Measurements from ENCODE around the gene SLC25A47.
"Not testable (repeated sequence)": the region's sequence is repeated elsewhere in the genome, so short reads cannot be mapped to it uniquely, and the experiment has no call there.

Gene SLC25A47

DNA sequence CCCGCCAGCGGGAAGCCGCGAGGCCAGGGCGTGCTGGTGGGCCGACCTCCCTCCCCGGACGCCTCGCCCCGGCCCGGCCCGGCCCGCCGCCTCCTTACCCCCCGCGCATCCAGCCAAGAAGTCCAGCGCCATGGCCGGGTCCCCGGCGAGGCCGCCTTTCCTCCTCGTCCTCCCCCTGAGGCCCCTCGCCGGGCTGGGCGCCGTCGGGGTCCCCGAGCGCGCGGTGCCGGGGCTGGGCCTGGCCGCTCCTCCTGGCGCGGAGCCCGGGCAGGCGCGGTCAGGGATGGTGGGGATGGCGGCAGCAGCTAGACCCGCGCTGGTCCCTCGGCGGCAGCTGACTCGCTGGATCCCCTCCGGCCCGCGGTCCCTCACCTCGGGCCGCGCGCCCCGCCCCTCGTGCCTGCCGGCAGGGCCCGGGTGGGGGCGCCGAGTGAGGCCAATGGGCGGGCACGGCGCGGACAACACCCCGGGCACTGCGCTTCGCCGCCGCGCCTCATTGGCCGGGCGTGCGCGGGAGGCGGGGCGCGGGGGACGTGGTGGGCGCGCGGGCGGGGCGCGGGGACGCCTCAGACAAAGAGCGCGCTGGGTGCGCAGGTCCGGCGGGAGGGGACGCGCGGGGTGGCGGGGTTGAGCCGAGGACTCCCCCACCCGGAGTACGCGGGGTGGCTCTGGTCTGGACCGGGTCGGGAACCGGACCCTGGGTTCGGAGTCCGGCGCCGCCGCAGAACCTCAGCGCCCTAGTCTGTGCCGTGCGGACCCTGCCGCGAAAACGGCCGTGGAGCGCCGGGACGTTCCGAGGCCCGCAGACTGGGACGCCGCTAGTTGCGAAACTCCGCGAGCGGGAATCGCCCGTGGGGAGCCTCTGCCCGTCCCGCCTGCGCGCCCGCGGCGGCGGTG lies 16.8 kb upstream of the SLC25A47 start, which contains the start of gene SLC25A29:
Gene SLC25A29 (minus strand): TSS at position 344 of the 897 bp plus-strand sequence. CDS start 212 bp downstream, at position 132.
- peak; percentile 79 for DNase-seq

DNA sequence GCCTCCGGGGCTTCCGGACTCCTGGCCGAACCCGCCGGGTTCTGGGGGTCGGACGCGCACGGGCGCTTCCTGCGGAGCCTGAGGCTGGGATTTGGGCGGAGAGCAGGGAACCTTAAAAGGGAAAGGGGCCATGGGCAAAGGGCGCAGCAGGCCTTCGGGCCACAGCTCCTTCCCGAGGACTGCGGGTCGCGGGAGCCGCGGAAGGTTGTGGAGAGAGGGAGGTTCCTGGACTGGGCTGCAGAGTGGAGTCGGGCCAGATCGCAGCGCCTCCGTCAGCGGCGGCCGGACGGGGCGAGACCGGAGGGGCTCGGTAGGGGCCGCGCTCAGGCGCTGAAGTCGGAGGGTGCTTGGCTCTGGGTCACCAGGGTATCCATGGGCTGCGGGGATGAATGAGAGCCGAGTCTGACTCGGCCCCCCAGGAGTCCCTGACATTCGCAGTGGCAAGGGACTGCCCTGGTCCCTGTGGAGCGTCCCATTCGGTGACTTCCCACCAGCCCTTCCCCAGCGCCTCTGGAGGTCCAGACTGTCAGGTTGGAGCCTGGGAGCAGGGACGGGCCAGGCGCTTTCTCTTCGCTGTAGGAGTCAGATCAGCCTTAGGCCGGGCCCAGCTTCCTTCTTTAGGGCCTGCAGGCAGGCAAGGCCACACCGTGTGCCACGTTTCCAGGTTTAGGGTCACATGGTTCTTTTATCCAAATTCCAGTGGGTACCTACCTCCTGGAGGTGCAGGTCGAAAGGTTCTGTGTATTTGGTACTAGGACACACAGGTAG lies 16.0 kb upstream of the SLC25A47 start:
- no peak for DNase-seq

GRCh38 chr14:100307766-100308426 lies 15.2 kb upstream of the SLC25A47 start:
- no peak for DNase-seq

GRCh38 chr14:100308427-100308792 lies 14.7 kb upstream of the SLC25A47 start:
- DNase-seq = not testable (repeated sequence)

DNA sequence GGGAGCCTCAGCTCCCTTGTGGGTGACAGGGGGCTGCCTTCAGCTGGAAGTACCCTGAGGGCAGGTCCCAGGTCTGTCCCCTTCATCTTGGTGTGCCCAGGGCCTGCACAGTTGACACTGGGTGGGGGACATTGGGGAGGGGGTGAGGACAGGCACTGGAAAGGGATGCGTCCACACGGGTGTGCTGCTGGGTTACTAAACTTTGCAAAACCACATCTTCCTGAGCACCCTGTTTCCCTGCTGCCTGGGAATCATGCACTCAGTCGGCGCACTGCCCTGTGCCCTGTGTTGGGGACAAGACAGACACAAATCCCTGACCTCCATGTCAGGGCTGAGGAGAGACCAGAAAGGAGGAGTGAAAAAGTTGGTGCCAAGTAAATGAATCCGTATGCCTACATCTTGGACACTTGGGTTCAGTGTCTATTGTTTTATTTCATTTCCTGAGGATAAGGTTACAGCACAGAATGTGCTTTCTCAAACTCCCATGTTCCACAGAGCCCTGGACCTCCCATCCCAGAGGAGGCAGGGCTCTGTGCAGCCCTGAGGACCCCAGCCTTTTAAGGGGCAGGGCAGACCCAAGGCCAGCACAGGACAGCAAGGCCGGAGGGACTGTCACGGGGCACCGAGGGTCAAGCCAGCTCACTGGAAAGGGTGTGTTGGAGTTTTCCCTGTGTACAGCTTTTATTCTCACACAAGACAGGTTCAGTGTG lies 14.0 kb upstream of the SLC25A47 start:
- no peak for DNase-seq

DNA sequence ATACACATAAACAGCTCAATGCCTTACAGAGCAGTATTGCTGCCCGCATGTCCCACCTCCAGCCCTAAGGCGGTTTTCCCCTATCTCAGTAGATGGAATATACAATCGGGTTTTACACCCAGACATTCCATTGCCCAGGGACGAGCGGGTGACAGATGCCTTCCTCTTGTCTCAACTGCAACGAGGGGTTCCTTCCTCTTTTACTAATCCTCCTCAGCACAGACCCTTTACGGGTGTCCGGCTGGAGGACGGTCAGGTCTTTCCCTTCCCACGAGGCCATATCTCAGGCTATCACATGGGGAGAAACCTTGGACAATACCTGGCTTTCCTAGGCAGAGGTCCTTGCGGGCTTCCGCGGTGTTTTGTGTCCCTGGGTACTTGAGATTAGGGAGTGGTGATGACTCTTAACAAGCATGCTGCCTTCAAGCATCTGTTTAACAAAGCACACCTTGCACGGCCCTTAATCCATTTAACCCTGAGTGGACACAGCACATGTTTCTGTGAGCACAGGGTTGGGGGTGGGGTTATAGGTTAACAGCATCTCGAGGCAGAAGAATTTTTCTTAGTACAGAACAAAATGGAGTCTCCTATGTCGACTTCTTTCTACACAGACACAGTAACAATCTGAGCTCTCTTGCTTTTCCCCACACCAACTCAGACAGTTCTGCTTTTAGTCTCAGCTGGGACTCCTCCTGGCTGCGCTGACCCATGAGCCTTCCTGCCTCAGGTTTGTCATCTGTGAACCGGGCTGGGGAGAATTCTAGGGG lies 10.8 kb upstream of the SLC25A47 start:
- not testable (repeated sequence) for DNase-seq

DNA sequence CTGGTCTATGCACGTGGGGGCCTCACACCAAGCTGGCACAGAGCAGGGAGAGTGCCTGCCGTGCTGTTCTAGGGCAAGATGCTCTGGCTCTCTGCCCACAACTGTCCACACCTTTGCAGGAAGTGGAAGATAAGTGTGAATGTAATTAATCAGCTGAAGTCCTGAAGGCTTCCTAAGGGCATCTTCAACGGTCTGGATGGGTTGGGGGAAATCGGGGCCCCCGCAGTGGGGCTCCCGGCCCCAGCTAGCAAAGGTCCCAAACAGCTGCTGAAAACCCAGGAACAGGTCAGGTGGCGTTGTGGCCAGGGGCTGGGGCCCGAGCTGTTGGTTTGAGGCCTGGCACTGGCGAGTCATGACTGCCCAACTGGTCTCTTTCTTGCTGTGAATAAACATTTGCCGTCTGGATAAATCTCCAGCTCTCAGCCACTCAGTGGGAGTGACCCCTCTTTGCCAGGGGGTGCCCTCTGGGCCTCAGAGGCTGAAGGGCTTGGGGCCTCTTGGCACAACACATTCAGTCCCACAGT lies 10.2 kb upstream of the SLC25A47 start:
- DNase-seq = no peak

DNA sequence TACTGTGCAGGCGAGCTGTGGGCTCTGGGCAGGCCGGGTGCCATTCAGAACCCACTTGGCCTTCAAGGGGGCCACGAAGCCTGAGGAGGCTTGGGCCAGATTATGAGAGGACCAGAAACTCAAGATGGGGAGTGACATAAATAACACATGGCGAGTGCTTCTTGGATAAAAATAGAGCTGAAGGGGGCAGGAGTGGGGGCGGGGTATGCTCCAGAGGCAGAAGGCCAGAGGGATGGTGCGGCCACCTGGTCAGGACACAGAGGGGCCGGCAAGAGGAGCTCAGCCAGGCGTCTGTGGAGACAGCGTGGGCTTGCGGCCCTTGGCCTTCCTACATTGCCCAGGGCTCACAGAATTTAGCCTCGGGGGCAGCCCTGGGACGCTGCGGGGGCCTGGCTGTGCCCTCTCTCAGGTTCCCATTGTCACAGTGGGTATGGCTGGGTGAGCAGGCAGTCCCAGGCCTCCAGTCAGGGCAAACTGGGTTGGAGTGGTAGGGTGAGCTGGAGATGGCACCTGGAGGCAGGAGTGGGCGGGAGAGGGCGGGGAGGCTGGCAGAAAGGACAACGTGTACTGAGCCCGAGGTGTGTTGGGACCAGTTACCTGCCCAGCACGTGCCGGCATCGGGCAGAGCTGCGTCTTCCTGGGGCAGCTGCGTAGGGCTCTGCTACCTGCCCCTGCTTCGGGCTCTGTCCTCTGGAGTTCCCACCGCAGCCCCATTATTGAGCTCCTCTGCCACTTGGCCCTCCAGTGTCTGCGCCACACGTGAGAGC lies 9.5 kb upstream of the SLC25A47 start:
- DNase-seq = no peak

- no peak for DNase-seq
Observed at GRCh38 chr14:100314724-100315123, 8.4 kb upstream of the SLC25A47 start.

DNA sequence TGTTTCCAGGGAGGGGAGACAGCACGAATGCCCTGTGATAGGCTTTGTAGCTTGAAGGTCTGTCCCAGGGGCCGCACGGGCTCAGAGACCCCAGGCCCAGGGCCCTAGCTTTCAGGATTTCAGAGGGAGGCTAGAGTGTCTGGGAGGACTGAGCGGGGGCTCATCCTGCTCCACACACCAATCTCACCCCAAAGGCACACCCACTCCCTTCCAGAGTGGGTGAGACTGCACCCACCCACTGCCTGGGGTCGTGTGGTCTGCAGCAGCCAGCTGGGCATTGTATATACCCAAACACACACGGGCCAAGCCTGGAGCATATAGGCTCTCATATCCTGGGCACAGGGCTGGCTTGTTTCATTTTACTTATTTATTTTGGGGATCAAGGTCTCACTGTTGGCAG lies 5.8 kb upstream of the SLC25A47 start:
- DNase-seq = no peak

GRCh38 chr14:100317912-100318808 lies 5.0 kb upstream of the SLC25A47 start:
- DNase-seq = peak; percentile 75

DNA sequence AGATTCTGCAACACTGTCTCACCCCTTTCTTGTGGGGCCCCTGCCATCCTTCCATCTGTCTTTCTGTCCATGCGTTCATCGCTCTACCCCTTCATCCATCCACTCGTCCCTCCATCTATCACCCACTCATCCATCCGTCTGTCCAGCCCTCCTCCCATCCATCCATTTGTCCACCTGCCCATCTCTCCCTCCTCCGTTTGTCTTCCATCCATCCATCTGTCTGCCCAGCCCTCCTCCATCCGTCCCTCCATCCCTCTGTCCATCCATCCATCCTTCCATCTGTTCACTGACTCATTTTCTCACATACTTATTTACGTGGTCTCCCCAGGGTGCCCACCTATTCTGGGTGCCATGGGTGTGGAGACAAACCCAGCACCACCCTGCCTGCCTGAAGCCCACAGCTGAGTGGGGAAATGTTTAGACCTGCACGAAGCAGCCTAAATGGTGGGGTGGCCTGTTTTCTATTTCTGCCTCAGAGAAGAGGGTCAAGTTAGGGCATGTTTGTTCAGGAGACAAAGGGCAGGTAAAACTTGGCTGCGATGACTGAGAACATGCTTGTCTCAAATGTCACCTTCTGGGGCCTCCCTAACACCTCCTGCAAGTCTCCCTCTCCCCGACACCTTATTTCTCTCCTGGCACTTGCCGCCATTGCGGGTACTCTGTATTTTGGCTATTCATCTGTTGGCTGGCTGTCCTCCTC lies 2.8 kb upstream of the SLC25A47 start:
- DNase-seq = no peak

DNA sequence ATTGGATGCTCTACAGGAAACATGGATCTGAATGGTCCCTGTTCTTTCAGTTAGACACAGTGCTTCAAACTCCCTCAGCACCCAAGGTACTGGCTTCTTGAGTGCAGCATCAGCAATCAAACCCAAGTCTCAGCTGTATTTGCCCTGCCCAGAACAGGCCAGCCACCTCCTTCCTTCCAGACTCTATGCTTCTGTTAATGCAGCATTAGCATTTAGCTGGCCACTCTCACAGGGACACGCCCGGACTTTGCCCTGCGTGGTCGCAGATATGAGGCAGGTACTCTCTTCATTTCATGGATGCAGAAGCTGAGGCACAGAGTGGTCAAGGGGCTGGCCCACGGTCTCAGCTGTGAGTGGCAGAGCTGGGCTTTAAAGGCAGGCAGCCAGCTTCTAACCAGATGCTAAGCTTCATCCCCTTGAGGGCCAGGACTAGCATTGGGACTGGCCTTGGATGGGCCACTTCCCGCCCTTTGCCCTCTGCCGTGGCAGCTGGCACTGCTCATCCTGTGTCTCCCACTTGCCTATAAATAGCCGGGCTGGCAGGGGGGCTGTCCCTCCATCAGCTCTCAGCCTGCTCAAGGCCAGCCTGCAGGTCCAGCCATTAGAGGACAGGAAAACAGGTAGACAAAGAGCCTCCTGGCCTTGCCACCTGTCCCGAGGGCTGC lies 1.5 kb upstream of the SLC25A47 start:
- no peak for DNase-seq

- DNase-seq = no peak
Observed at GRCh38 chr14:100322138-100322957, 791 bp upstream of the SLC25A47 start.

- DNase-seq = no peak
Observed at GRCh38 chr14:100323942-100324307, 786 bp downstream of the SLC25A47 start.

DNA sequence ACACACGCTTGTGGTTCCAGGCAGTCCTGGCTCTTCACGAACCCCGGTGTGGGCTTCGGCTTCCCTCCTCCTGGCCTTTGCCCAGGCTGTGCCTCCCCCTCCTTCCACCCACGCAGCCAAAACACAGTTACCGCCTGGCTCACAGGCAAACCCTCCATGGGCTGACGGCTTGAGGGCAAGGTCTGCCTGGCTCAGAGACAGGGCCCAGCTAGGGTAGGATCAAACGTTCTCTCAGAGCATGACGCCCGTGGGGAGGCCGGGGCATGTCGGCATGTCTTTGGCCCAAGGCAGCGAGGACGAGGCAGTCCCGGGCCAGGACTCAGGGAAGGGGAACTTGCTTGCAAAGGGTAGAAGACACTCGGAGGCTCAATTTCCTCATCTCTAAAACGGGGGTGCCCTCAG lies 2.1 kb downstream of the SLC25A47 start:
- DNase-seq = no peak

DNA sequence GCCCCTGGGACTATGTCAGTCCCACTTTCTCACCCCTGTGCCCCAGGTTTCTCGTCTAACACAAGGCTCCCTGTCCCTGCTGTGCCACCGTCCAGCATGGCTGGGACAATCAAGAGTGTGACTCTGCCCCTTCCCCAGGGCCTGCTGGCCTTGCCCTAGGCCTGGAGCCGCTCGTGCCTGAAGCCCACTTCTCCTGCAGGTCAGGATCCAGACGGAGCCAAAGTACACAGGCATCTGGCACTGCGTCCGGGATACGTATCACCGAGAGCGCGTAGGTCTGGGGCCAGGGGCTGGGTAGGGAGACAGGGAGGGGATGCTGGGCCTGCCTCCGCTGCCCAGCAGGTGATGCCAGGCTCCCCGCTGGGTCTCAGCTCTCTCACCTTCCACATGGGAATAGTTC lies 2.8 kb downstream of the SLC25A47 start:
- no peak for DNase-seq

- DNase-seq = no peak
Observed at GRCh38 chr14:100327128-100327527, 4.0 kb downstream of the SLC25A47 start.
